Neuronal stem cell (in vitro differentiated cells): Measurements from ENCODE around the gene FSIP1.

ENCODE experiments used
- DNase-seq: peaks from one replicate; pipeline ENCODE4 v3.0.0-alpha.2; 2013; ENCODE audit warnings: low spot score
- H2AFZ ChIP-seq: one replicate; pipeline ENCODE4 v1.6.1; 2013; ENCODE audit warnings: mild to moderate bottlenecking, low read length, inconsistent platforms
- H2AK5ac ChIP-seq: 2 replicates; pipeline ENCODE4 v1.6.1; 2013; ENCODE audit warnings: low read depth, mild to moderate bottlenecking, inconsistent platforms, low read length, moderate library complexity, mixed read lengths
- H2BK120ac ChIP-seq: 2 replicates; pipeline ENCODE4 v1.6.1; 2013; ENCODE audit warnings: low read depth, mild to moderate bottlenecking, inconsistent platforms, low read length, moderate library complexity, mixed read lengths
- H2BK12ac ChIP-seq: one replicate; pipeline ENCODE4 v1.6.1; 2013; ENCODE audit warnings: low read length, inconsistent platforms
- H2BK15ac ChIP-seq: 2 replicates; pipeline ENCODE4 v1.6.1; 2013; ENCODE audit warnings: mild to moderate bottlenecking, low read length, inconsistent platforms, mixed read lengths
- H2BK5ac ChIP-seq: one replicate; pipeline ENCODE4 v1.6.1; 2013; ENCODE audit warnings: inconsistent platforms, mild to moderate bottlenecking, low read length, moderate library complexity
- H3K14ac ChIP-seq: one replicate; pipeline ENCODE4 v1.6.1; 2013; ENCODE audit warnings: low read length, inconsistent platforms
- H3K18ac ChIP-seq: 2 replicates; pipeline ENCODE4 v1.6.1; 2013; ENCODE audit warnings: low read length, inconsistent platforms
- H3K23ac ChIP-seq: 2 replicates; pipeline ENCODE4 v1.6.1; 2013; ENCODE audit warnings: low read depth, mild to moderate bottlenecking, mixed read lengths, low read length, inconsistent platforms; ENCODE audit not compliant: poor library complexity
- H3K27ac ChIP-seq: replicated peaks from 3 replicates; pipeline ENCODE4 v1.5.1; 2013; ENCODE audit warnings: low read length, inconsistent platforms
- H3K27me3 ChIP-seq, 3 experiments: 2 replicates each; pipeline ENCODE4 v1.6.1; 2013; ENCODE audit warnings: low read length in 3 of 3, mild to moderate bottlenecking in 2 of 3, inconsistent platforms in 1 of 3, low read depth in 1 of 3, mixed read lengths in 1 of 3, moderate library complexity in 1 of 3; ENCODE audit not compliant: control insufficient read depth in 3 of 3, insufficient read depth in 3 of 3
- H3K36me3 ChIP-seq, 2 donors: replicated peaks in 1 of 2; 2 replicates each; pipeline ENCODE4 v1.6.1; 2013; ENCODE audit warnings: low read length in 2 of 2; ENCODE audit not compliant: control insufficient read depth in 2 of 2, insufficient read depth in 2 of 2
- H3K4ac ChIP-seq: 2 replicates; pipeline ENCODE4 v1.6.1; 2013; ENCODE audit warnings: inconsistent platforms, mild to moderate bottlenecking, low read length, moderate library complexity
- H3K4me1 ChIP-seq, 2 donors: 1 replicate in 1 of 2; 2 replicates in 1 of 2; pipeline ENCODE4 v1.6.1; 2013; ENCODE audit warnings: low read length in 2 of 2, low read depth in 1 of 2; ENCODE audit not compliant: control insufficient read depth in 2 of 2, insufficient read depth in 1 of 2
- H3K4me2 ChIP-seq: one replicate; pipeline ENCODE4 v1.6.1; 2013; ENCODE audit warnings: mild to moderate bottlenecking, low read length, inconsistent platforms; ENCODE audit not compliant: insufficient read depth, poor library complexity, severe bottlenecking
- H3K4me3 ChIP-seq, 2 donors: 2 replicates each; pipeline ENCODE4 v1.5.1; 2013; ENCODE audit warnings: low read length in 2 of 2, mild to moderate bottlenecking in 2 of 2, inconsistent platforms in 1 of 2, moderate library complexity in 1 of 2
- H3K79me1 ChIP-seq: one replicate; pipeline ENCODE4 v1.6.1; 2013; ENCODE audit warnings: low read depth, mild to moderate bottlenecking, inconsistent platforms, low read length, moderate library complexity
- H3K9ac ChIP-seq: one replicate; pipeline ENCODE4 v1.6.1; 2013; ENCODE audit warnings: mild to moderate bottlenecking, low read depth, low read length, inconsistent platforms; ENCODE audit not compliant: poor library complexity
- H3K9me3 ChIP-seq, 2 donors: replicated peaks in 1 of 2; 2 replicates each; pipeline versions ENCODE3 to v1.6.1; 2013; ENCODE audit warnings: low read length in 2 of 2, mild to moderate bottlenecking in 2 of 2, inconsistent platforms in 1 of 2, low read depth in 1 of 2, mixed read lengths in 1 of 2, moderate library complexity in 1 of 2; ENCODE audit not compliant: control insufficient read depth in 2 of 2, insufficient read depth in 1 of 2
- H4K8ac ChIP-seq: one replicate; pipeline ENCODE4 v1.6.1; 2013; ENCODE audit warnings: low read depth, mild to moderate bottlenecking, inconsistent platforms, low read length, moderate library complexity
- H4K91ac ChIP-seq: one replicate; pipeline ENCODE4 v1.6.1; 2013; ENCODE audit warnings: low read length, low read depth, mild to moderate bottlenecking, inconsistent platforms; ENCODE audit not compliant: poor library complexity
- WGBS, 2 donors: extraction: QIAGEN DNeasy Blood & Tissue Kit; methylation state at CpG; one replicate each; pipeline ENCODE4 v1.1.7; 2013; ENCODE audit warnings: missing lambda C conversion rate in 2 of 2, mixed read lengths in 1 of 2; ENCODE audit not compliant: insufficient read length in 2 of 2, insufficient replicate concordance in 1 of 2; ENCODE audit errors: extremely low coverage in 2 of 2; 5-methylcytosine and 5-hydroxymethylcytosine counted together

Gene FSIP1

DNA sequence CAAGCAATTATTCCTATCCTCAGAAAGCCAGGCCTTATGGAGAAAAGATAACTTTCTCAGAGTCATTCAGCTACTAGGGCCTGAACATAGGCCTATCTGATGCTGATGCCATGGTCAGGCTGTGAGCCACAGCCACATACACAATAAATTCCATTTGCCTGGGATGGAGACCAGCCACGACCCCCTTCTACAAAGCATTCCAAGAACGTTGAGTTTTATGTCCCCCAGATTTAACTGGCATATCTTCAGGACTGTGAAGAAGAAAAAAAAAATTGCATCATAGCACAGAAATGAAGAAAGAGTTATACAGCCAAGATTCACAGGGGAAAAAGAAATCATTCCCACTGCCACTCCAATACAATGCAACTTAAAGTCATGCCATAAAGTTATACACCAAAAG is 101.8 kb downstream of the FSIP1 start:
- no peak for DNase-seq
- Histone ChIP-seq H3K14ac (no peak overlapping the region), H3K4me2 (no peak overlapping the region), H3K4me3 (no peak overlapping the region), H3K27me3 (no peaks in the 10 kb centered on the region), H2BK15ac (no peak overlapping the region), H2AK5ac (no peak overlapping the region), H3K9ac (no peak overlapping the region), H4K91ac (no peak overlapping the region), H2AFZ (peak overlapping the region; percentile 30), H3K18ac (no peak overlapping the region), H3K36me3 (no peaks in the 10 kb centered on the region), H3K4ac (no peak overlapping the region), H3K23ac (no peak overlapping the region), H2BK5ac (no peak overlapping the region), H4K8ac (no peak overlapping the region), H2BK120ac (no peak overlapping the region), H3K4me1 (peaks cover 1 to 11% of the 10 kb centered on the region in 2 donors), H3K79me1 (no peaks in the 10 kb centered on the region), H3K9me3 (no peaks in the 10 kb centered on the region), H3K27ac (no peak overlapping the region), H2BK12ac (no peak overlapping the region)
- no CpG with 5 or more reads among the region's 2 CpGs for WGBS, 2 donors

DNA sequence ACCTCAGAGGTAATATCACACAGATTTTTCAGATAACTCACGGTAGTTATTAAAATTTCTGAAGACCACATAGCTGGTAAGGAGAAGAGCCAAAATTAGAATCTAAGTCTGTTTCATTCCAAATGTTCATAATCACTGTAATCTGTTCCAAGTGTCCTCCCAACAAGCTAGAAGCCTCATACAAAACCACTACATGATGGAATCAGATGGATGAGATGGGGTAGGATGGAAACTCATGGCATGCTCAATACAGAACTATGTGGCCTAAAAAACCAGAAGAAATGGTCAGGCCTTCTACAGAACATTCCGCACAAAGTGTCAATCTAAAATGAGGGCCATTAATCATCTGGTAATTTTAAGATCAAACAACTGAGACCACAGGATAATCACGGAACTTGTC is 110.0 kb downstream of the FSIP1 start:
- no peak for DNase-seq
- no peak overlapping the region for H2BK12ac ChIP-seq
- no peak overlapping the region for H2BK15ac ChIP-seq
- no peak overlapping the region for H3K4ac ChIP-seq
- no peak overlapping the region for H3K14ac ChIP-seq
- H2BK5ac ChIP-seq = no peak overlapping the region
- no peak overlapping the region for H3K27ac ChIP-seq
- H3K9ac ChIP-seq = no peak overlapping the region
- no peak overlapping the region for H4K8ac ChIP-seq
- no peak overlapping the region for H3K23ac ChIP-seq
- H2BK120ac ChIP-seq = no peak overlapping the region
- no peaks in the 10 kb centered on the region for H3K79me1 ChIP-seq
- no peaks in the 10 kb centered on the region for H3K27me3 ChIP-seq
- no peak overlapping the region for H4K91ac ChIP-seq
- H3K9me3 ChIP-seq = peaks cover 0 to 2% of the 10 kb centered on the region in 2 donors
- no peaks in the 10 kb centered on the region for H3K36me3 ChIP-seq
- no peaks in the 10 kb centered on the region for H3K4me1 ChIP-seq
- H2AK5ac ChIP-seq = no peak overlapping the region
- no peak overlapping the region for H3K18ac ChIP-seq
- H2AFZ ChIP-seq = no peak overlapping the region
- no peak overlapping the region for H3K4me2 ChIP-seq
- no peak overlapping the region for H3K4me3 ChIP-seq
- no CpG with 5 or more reads among the region's 3 CpGs for WGBS, 2 donors

DNA sequence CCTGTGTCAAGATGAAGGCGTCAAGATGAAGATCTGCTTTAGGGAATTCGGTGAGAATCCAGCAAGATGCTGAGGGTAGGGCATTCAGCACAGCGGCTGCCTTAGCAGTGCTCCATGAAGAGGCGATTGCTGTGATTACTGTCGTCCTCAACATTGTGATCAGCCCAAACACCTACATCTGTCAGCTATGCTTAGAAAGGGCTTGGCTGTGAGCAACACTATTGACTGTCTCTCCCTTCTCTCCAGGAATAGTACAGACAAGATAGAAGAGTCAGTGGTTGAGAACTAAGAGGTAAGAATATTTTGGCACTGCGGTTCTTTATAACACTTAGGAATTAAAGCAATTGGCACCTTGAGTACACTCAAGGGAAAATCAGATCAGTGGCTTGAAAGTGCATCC is 110.5 kb downstream of the FSIP1 start:
- no peak for DNase-seq
- no peak overlapping the region for H4K8ac ChIP-seq
- no peak overlapping the region for H3K27ac ChIP-seq
- no peak overlapping the region for H3K18ac ChIP-seq
- no peaks in the 10 kb centered on the region for H3K79me1 ChIP-seq
- H3K4me2 ChIP-seq = no peak overlapping the region
- no peak overlapping the region for H2BK120ac ChIP-seq
- no peak overlapping the region for H3K23ac ChIP-seq
- no peak overlapping the region for H2BK12ac ChIP-seq
- H2BK15ac ChIP-seq = no peak overlapping the region
- H2AK5ac ChIP-seq = no peak overlapping the region
- peaks cover 4% of the 10 kb centered on the region in 2 donors for H3K4me1 ChIP-seq
- H3K36me3 ChIP-seq = no peaks in the 10 kb centered on the region
- no peak overlapping the region for H2BK5ac ChIP-seq
- H3K9me3 ChIP-seq = peaks cover 0 to 2% of the 10 kb centered on the region in 2 donors
- H2AFZ ChIP-seq = no peak overlapping the region
- H3K4me3 ChIP-seq = no peak overlapping the region
- H3K27me3 ChIP-seq = no peaks in the 10 kb centered on the region
- H3K14ac ChIP-seq = no peak overlapping the region
- H3K4ac ChIP-seq = no peak overlapping the region
- H3K9ac ChIP-seq = no peak overlapping the region
- no peak overlapping the region for H4K91ac ChIP-seq
- WGBS, 2 donors = no CpG with 5 or more reads among the region's 6 CpGs

DNA sequence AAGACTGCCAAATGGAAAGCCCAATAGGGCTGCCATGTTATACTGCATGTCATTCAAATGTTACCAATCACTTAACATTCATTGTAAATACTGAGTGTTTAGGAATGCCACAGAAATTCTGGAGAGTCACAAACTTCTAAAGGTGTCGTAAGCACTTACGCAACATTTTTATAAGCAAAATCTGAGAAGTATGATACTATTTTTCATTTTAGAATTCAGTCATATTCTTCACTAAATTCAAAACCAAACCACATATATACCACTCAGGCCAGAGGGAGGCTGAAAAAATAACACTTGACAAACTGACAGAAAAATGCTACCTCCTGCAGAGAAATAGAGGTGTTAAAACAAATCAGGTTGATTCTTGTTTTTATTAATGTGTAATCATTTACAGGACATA is 112.0 kb downstream of the FSIP1 start:
- no peaks in the 10 kb centered on the region for H3K27me3 ChIP-seq
- H2AK5ac ChIP-seq = no peak overlapping the region
- H3K4me3 ChIP-seq = no peak overlapping the region
- H3K27ac ChIP-seq = no peak overlapping the region
- H3K79me1 ChIP-seq = no peaks in the 10 kb centered on the region
- no peak overlapping the region for H4K8ac ChIP-seq
- no peak overlapping the region for H2BK120ac ChIP-seq
- H3K14ac ChIP-seq = no peak overlapping the region
- H2BK12ac ChIP-seq = no peak overlapping the region
- no peak overlapping the region for H3K18ac ChIP-seq
- DNase-seq = no peak
- no peak overlapping the region for H3K9ac ChIP-seq
- H3K9me3 ChIP-seq = peaks cover 0 to 2% of the 10 kb centered on the region in 2 donors
- no peak overlapping the region for H3K4me2 ChIP-seq
- no peak overlapping the region for H4K91ac ChIP-seq
- no peaks in the 10 kb centered on the region for H3K36me3 ChIP-seq
- H3K4ac ChIP-seq = no peak overlapping the region
- peaks cover 8 to 18% of the 10 kb centered on the region in 2 donors for H3K4me1 ChIP-seq
- H2BK15ac ChIP-seq = no peak overlapping the region
- no peak overlapping the region for H2AFZ ChIP-seq
- no peak overlapping the region for H2BK5ac ChIP-seq
- no peak overlapping the region for H3K23ac ChIP-seq
- WGBS, 2 donors = no CpG with 5 or more reads among the region's 2 CpGs
